ENCODE measurements around the gene P2RX4.

DNA sequence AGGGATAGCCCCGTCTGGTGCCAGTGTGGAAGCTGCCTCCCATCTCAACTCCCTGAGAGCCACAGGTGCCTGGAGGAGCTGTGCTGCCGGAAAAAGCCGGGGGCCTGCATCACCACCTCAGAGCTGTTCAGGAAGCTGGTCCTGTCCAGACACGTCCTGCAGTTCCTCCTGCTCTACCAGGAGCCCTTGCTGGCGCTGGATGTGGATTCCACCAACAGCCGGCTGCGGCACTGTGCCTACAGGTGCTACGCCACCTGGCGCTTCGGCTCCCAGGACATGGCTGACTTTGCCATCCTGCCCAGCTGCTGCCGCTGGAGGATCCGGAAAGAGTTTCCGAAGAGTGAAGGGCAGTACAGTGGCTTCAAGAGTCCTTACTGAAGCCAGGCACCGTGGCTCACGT, 25.5 kb upstream of the P2RX4 start:
- TF ChIP-seq, protein P1, sequence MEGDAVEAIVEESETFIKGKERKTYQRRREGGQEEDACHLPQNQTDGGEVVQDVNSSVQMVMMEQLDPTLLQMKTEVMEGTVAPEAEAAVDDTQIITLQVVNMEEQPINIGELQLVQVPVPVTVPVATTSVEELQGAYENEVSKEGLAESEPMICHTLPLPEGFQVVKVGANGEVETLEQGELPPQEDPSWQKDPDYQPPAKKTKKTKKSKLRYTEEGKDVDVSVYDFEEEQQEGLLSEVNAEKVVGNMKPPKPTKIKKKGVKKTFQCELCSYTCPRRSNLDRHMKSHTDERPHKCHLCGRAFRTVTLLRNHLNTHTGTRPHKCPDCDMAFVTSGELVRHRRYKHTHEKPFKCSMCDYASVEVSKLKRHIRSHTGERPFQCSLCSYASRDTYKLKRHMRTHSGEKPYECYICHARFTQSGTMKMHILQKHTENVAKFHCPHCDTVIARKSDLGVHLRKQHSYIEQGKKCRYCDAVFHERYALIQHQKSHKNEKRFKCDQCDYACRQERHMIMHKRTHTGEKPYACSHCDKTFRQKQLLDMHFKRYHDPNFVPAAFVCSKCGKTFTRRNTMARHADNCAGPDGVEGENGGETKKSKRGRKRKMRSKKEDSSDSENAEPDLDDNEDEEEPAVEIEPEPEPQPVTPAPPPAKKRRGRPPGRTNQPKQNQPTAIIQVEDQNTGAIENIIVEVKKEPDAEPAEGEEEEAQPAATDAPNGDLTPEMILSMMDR (IDR thresholded peaks at IDR 0.05): no peak
- no peak for TF ChIP-seq POLR2A (IDR thresholded peaks at IDR 0.05)
